GM12801 (cell line): Measurements from ENCODE around the gene MAP3K3.

Experiments
- CTCF ChIP-seq: IDR thresholded peaks from one replicate; pipeline ENCODE4 v1.5.1; 2011; ENCODE audit warnings: control low read depth; ENCODE audit not compliant: insufficient read length; ENCODE audit errors: extremely low read depth

The MAP3K3 gene

GRCh38 chr17:63682981-63683380 lies 60.8 kb downstream of the MAP3K3 start:
- no peak for TF ChIP-seq CTCF

GRCh38 chr17:63685041-63685440 lies 62.8 kb downstream of the MAP3K3 start:
- TF ChIP-seq CTCF, result no peak

GRCh38 chr17:63685578-63685977 lies 63.4 kb downstream of the MAP3K3 start:
- TF ChIP-seq CTCF, result no peak

DNA sequence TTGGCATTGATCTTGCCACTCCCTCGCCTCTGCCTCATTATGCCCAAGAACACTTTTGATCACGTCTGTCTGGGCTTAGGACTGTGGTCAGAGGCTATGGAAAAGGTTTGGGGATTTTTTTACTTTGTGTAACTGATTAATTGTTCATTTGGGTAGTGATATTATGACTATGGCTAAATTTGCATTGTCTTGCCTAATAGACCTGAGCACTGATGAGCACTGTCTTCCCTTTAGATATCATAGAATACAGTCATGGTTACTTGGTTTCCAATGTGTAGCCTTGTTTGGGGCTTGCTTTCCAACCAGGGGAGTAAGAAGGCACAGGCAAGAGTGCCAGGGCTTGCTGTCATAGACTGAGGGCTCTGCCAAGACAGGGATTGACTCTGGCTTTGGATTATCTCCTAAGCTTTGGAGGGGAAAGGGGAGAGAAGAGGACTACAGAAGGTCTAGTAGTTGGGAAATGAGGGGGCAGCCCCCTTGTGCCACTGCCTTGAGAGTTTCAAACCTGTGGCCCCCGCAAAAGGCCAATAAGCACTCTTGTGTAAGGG lies 64.0 kb downstream of the MAP3K3 start:
- no peak for TF ChIP-seq CTCF

- TF ChIP-seq CTCF, result no peak
Measured at GRCh38 chr17:63688396-63689020, 66.3 kb downstream of the MAP3K3 start.

- no peak for TF ChIP-seq CTCF
Measured at GRCh38 chr17:63689479-63689878, 67.3 kb downstream of the MAP3K3 start.

- no peak for TF ChIP-seq CTCF
Measured at GRCh38 chr17:63692195-63692816, 70.1 kb downstream of the MAP3K3 start.
